ENCODE results near the gene PRPF40A.
"Not testable (repeated sequence)": the region's sequence is repeated elsewhere in the genome, so short reads cannot be mapped to it uniquely, and the experiment has no call there.

DNA sequence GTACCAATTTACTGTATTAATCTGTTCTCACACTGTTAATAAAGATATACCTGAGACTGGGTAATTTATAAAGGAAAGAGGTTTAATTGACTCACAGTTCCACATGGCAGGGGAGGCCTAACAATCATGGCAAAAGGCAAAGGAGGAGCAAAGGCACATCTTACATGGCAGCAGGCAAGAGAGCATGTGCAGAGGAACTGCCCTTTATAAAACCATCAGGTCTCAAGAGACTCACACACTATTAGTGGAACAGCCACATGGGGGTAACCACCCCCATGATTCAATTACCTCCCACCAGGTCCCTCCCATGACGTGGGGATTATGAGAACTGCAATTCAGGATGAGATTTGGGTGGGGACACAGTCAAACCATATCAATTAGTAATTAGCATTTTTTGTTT, 22.4 kb upstream of the PRPF40A start:
- TF ChIP-seq, protein P1, sequence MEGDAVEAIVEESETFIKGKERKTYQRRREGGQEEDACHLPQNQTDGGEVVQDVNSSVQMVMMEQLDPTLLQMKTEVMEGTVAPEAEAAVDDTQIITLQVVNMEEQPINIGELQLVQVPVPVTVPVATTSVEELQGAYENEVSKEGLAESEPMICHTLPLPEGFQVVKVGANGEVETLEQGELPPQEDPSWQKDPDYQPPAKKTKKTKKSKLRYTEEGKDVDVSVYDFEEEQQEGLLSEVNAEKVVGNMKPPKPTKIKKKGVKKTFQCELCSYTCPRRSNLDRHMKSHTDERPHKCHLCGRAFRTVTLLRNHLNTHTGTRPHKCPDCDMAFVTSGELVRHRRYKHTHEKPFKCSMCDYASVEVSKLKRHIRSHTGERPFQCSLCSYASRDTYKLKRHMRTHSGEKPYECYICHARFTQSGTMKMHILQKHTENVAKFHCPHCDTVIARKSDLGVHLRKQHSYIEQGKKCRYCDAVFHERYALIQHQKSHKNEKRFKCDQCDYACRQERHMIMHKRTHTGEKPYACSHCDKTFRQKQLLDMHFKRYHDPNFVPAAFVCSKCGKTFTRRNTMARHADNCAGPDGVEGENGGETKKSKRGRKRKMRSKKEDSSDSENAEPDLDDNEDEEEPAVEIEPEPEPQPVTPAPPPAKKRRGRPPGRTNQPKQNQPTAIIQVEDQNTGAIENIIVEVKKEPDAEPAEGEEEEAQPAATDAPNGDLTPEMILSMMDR (IDR thresholded peaks at IDR 0.05; ENCODE audit: low read length): not testable (repeated sequence)
- TF ChIP-seq EZH2 (IDR thresholded peaks at IDR 0.05; ENCODE audit: borderline replicate concordance, low read length): not testable (repeated sequence)
